Dedifferentiated amniotic fluid mesenchymal stem cell (primary cell): ENCODE data around the gene AFF2.

Experiments
- DNase-seq: peaks from one replicate; pipeline ENCODE4 v3.0.0-alpha.2; 2016; ENCODE audit errors: extremely low spot score

Gene AFF2

DNA sequence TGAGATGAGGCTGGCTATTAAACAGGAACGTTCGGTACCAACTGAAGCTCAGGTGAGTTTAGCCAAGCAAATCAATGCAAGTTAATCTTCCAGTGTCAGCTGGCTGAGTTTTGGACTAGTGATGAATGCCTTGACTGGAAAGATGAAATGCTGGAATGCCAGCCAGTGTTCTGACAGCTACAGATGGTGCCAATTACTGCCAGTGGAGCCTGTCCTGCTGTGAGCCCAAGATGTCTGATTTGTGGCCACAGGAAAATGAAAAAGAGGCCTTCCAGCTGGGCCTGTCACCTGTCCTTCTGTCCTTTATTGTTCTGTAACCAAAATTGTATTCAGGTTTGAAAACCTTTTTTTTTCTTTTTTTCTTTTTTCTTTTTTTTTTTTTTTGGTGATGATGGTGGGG, 223.1 kb downstream of the AFF2 start:
- no peak for DNase-seq

DNA sequence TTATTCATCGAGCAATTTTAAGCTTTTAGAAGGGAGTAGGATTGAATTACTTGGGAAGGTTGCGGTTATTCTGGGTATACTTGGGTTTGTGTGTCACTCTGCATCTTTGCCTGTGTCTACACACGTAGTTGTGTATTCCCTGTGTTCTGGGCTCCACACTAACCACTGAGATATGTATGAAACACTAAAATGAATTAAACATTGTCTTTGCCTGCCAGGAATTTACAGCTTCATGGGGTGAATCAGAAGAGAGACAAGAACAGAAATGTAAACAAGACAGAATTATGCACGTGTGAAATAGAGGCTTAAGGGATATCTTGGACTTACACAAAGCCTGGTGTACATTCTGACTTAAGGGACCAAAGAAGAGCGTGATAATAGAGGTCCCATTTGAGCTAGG, 228.5 kb downstream of the AFF2 start:
- no peak for DNase-seq

DNA sequence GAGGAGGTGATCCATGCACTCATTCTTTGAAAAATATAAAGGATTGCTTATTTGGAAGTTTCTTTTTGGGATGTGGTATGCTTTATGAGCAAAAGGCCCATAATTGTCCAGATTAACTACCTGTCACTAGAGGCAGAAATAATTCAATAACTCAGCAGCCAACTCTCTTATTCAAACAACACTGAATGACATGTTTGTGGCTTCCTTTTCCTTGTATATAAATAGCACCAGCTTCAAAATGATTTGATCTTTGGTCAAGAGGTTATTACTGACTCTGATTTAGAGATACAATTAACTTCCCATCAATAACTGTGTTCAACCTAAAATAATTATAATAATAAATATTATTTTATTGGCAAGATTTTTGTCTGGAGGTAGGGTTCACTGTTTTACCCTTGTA, 232.3 kb downstream of the AFF2 start:
- no peak for DNase-seq

DNA sequence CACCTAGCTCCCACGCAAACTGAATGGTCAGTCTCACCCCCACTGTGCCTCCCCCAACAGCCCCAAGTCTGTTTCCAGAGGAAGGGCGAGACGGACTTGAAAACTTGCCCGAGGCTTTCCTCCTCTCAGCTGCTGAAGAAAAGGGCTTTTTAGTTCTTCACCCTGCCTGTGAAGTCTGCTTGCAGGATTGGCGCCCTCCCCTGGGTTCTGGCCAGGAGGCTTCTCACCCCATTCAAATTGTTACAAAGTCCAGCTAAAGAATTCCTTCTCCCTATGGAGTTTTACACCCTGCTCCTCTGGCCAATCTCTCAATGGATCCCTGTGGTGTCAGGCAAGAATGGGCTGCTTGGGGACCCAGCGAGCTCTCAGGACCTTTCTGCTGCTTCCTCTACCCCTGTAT, 241.0 kb downstream of the AFF2 start:
- no peak for DNase-seq

DNA sequence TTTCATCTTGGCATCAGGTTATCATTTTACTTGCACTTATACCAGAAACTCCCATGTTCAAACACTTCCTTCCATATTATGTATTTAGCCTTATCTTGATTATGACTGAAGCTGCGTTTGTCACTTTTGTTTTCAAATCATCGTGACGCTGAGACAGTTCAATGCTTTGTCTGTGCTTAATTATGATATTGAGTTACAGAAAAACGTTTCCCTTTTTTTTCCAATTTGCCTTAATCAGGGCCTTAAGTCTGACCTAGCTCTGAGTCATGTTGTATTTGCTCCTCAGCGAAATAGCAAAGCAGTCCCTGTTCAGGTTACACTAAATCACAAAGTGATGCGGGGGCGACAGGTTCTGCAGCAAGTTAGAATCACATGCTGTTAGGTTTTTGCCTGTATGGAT, 254.7 kb downstream of the AFF2 start:
- DNase-seq, result no peak

DNA sequence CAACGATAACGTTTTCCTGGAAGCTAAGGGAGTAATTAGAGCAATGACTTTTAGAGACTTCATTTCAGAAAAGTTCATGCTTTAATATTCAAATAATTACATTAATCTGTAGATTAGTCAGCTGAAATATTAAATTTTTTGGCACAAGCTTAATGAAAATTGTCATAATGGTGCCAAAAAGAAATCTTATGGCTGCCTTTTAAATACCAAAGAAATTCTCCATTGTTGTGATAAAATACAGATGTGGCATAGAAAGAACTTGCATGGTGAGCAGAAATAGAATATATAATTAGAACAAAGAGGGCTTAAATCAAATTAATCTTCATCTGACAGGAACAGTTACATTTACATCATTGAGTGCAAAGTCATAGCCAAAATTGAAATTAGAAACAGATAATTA, 263.5 kb downstream of the AFF2 start:
- DNase-seq, result no peak

DNA sequence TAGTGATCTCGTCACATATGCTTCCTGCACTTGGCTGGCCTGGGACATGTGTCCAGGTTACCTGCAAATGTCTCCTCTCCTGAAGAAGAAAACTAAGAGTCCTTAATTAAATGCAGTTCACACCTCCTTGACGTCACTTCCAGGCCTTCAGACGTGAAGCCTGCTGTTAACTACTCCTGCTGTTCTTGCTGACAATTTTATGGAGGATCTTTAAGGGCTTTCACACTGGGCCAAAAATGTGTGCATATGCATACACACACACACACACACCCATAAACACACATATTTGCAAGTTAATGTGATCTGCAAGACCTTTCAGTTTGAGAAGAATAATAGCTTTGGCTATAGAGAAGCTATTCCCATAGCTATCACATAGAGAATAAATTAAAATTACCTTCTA, 267.9 kb downstream of the AFF2 start:
- DNase-seq, result no peak

DNA sequence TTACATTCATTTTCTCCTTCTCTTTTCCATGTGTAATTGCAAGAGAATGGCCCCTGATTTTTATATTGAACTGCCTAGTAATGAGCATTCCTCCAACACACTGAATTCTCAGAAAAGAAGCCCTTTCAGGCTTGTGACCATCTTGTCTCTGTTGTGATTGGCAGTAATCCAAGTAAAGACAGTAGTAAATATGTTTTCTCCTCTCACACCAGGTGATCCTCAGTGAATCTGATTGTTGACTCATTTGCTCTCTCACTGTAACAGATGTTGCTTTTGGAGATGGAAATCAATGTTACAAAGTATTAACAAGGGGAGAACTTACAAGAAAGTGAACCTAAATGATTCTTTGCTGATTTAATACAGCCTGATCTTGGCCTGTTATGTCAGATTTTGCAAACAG, 271.0 kb downstream of the AFF2 start:
- DNase-seq, result no peak

DNA sequence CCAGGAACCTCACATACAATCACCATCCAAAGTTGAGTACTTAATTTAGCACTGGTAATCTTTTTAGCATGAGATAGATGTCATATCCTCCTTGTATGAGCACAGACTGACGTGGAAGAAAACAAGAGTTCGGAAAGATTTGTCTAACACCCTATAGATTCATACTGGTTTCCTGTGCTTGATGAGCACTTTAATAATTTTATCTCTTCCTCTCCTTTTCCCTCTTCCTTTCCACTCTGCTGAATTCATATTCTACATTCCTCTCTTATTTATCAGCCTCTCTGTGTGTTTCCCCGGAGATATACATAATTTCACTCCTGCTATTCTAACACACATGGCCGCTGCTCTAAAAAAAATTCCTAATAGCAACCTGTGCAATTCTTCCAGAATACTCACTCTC, 273.9 kb downstream of the AFF2 start:
- DNase-seq, result no peak

DNA sequence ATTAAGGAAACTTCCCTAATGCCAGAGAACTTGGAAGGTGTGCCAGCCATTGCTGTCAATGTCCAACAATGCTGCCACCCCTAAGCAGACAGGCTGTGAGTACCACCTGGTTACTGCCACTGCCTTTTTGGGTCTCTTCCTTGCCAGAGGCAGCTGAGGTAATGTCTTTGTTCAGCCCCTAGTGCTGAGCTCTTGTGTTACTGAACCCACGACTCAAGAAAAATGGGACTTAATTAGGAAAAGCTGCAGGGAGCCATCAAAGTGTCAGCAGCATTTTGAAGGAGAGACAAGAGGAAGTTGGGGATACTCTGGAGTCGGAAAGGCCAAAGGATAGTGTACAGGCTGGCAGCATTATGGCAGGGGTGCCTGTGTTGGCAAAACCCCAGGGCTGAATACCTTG, 283.7 kb downstream of the AFF2 start:
- no peak for DNase-seq

DNA sequence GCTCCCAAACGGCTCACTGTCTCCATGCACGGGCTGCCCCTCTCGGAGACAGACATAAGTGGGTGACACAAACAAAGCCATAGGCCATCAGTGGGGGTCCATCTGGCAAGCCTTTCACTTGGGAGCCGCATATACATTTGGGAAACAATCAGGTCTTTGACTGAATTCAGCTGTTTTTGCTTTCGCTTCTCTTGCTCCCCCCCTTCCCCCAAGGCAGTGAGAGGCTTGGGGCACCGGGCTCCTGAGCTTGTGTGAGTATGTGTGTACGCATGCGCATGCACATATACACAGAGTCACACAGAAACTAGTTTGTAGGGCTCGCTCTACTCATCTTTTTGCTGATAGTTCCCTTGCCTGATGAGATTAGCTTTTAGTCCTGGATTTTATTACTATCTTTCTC, 284.4 kb downstream of the AFF2 start:
- no peak for DNase-seq

DNA sequence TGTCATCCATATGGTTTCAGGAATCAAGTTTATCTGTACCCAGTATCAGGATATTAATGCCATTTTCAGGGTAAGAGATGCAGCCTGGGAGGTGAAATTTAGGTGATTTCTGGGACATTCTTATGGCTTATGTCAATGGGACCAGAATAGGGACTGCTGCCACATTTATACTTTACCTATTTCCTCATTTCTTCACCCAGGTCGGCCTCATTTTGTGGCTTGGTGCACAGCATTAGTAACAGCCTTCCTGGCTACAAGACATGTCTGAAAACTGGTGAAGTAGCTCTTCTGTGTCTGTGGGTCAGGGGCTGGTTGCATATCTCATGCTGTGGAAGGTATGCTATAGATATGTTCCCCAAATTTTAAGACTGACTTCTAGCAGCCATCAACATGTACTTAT, 284.8 kb downstream of the AFF2 start:
- no peak for DNase-seq

DNA sequence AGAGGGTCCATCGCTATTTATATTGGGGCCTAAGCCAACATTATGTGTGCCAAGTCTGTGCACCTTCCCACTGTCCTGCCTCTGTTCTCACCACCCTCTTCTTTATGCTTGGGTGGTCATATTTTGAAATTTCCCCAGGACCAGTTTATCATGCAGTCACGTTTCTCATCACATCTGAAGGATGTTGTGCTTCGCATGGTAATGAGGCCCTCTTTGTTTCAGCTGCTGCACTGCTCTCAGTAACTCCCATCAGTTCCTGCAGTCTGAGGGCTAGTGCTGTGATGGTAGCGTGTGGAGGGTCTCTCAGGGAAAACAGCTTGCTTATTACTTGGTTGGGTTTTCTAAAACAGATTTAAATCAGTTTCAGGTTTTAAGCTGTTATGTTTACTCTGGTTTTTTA, 288.0 kb downstream of the AFF2 start:
- no peak for DNase-seq

DNA sequence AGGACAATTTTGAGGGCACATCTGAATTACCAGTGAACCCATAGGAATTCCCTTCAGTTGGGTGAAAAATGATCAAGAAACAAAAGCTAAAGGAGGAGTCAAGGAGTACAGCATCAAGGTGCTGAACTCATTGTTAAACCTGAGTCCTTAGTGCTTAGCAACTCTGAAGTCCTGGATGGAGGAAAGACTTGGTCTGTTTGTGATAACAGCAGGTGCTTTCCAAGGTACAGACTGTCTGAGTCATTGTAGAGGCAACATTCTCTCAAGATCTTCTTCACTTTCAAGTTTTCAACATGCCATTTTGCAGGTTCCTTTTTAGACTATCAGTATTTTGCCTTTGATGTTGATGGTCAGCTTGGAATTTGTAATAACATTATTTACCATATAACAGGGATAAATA, 293.9 kb downstream of the AFF2 start:
- DNase-seq, result no peak

DNA sequence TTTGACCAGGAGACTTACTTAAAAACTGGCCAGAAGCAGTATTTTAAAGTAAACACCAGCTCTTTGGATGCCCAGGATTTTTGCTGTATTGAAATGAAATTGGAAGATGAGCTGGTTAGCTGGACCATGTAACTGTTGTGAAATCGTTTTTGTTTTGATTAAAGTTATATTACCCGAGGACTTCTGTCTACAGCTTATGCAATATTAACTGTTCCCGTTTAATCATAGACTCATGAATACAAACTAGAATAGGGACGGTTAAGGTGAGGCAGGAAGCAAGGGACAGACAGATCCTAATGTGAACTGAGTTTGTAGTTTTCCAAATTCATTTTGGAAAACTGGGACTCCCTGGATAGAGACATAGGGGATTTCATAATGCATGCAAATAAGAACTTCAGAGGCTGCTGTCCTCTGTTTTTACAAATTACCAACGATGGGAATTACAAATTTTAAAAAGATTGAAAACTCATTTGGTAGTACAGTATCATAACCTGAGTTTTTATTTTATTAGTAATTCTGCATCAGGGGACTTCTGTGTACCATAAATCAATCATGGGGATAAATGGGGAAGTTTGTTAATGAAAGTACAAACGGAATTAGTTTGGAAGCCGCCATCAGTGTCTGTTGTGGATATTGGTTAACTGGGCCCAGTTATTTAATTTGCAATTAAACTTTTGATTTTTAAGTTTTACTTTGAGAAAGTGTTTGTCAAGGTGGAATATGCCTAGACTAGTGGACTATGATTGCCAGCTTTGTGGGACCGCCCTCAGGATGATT, 304.4 kb downstream of the AFF2 start:
- DNase-seq, result no peak

DNA sequence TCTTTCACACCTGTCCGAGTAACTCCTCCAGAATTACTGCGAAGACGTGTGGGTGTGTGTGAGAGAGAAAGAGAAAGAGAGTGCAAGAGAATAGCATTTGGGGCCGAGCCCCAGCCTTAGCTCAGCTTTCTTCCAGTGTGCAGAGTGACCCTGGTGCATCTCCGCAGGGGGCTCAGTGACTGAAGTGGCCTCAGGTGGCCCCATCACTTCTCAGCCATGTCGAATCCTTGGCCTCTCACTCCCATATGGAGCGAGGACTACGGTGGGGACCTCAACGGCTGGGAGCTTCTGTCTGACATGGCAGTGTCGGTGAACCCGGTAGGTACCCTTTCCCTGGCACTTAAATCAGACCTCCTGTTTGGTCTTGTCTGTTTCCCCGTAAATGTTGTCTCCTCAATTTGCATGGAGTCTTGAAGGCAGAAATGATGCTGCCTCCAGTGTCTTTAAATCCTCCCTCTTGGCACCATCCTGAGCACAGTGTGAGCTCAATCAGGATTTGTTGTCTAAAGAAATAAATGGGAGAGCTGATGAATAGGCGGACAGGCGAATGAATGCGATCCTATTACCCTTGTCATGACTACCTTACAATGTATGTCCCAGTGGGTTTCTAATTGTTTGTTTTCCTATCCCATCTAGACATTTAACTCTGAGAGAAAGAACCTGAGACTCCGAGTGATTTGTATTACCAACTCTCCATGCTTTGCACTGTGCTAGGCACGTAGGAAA, 305.9 kb downstream of the AFF2 start:
- no peak for DNase-seq

DNA sequence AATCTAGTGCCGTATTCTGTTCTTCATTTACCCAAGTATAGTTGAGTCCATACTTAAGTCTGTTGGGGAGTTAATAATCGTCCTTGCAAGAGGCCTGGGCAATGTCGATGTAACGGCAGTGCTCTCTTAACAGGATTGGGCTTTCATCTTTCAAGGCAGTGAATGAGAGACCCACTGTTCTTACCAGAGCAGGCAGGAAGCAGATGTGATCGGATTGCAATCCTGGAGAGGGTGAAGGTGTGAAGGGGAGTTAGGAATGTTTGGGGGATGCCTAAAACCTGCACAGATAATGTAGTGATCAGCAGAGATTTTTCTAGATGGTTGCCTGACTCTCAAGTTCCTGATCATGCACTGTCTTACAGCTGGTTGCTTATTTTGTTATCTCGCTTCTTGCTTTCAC, 308.4 kb downstream of the AFF2 start:
- no peak for DNase-seq

DNA sequence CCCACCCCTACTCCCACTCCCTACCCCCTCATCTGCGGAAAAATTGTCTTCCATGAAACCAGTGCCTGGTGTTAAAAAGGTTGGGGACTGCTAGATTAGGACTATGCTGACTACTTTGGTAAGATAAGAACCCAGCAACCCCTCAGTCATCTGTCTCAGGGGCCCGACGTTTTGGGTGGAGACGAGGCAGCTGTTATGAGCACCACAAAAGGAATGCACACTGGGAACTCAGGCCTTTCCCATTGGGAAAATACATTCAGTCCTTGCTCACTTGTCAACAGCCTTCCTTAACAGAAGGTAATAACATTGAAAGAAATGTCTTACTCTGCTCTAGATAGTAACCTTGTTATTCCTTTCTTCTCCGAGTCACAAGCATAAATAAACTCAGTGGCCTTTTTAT, 310.8 kb downstream of the AFF2 start:
- DNase-seq, result no peak

DNA sequence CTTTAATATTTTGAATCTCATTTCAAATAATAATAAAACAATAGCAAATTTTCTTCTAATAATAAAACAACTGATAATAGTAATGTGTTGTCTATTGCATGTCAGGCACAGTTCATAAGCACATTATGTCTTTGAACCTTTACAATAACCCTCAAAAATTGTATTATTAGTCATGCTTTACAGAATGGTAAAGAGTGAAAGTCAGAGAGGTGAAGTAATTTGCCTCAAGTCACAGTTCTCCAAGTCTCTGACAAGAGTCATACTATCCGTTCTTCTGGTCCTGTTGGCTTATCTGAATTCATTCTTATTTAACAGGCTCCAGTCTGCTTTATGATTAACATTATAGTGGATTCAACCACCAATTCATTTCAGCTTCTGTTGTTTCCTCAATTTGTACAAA, 313.0 kb downstream of the AFF2 start:
- no peak for DNase-seq

DNA sequence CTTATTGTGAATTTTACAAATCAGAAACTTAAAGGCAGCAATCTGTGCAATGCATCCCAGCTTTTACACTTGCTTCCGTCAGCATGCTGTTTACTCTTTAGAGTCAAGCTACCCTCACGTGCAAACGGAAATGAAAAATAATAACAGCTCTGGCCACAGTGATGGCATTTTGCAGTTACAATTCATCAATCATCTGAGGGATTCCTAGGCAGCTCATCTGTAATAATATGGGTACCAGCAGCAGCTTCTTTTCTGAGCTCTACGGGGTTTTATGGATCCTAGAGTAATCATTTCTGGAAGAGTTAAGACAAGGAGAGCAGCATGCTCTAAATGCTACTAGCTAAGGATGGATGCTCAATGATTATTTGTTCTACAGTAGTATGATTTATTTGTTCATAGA, 313.6 kb downstream of the AFF2 start:
- DNase-seq, result no peak

DNA sequence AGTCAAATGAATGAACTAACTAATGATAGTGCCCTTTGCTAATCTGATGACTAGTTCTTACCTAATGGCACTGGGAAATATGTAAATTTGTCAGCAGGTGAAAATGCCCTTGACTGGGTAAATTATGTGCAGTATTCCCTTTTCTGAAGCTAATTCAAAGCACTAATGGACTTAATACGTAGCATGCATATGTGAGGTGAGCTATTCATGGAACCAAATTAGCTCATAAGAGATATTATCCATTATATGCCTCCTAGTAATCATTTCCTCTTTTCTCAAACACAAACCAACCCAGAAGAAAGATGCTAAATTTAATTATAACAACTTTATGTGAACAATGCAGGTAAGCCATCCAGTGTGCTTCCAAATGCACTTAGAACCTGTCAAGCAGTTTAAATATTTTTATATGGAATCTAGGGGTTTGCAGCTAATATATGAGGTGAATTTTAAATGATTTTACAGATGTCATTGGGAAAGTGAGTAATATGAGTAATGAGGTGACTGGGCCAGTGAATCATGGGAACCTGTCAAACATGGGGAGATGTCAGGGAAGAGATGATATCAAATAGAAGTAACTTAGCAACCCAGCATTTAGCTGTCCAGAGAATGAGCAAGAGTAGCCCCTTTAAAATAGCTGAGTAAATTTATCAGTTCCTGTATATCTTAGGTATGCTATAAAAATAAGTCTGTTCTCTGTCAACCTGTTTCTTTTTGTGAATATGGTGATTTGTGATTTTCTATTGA, 315.0 kb downstream of the AFF2 start:
- DNase-seq, result no peak

DNA sequence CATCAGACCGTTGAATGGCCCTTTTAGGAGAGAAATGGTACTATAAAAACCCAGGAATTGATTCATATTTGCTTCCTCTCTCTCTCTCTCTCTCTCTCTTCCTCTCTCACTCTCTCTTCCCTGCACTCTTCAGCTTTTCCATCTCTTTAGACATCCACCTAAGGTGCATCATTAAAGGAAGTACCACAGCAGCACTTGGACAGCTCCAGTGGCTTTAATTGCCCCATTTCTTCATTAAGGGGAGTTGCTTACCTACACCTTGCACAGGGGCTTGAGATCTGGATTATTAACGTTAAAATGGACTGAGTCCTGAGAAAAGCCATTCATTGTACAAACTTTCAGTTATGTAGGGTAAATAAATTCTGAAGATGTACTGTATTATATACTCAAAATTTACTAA, 323.6 kb downstream of the AFF2 start:
- no peak for DNase-seq

DNA sequence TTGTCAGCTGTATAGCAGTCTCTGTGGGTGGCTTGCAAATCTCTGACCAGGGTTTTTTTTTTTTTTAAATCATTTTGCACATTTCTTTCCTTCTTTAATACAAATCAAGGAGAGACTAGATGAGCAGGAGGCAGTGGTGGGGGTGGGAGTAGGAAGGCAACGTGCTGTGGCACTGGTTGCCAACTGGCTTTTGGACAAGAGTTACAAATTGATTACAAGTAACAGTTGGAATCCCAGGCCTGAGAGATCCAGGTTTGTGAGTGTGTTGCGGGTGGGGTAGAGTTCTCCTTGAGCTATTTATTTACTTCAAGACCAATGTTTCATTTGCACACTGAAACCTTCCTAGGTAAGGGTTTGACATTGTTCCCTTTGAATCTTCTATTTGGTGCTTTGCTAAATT, 325.3 kb downstream of the AFF2 start:
- no peak for DNase-seq
